CD4-positive, alpha-beta T cell treated with Interleukin-2 at 100 ng/mL for 4 hours (primary cell): ENCODE data around the gene CENPP.

Experiments used
- DNase-seq: peaks from one replicate; pipeline ENCODE4 v3.0.0-alpha.2; 2020; ENCODE audit warnings: low spot score

Gene CENPP

DNA sequence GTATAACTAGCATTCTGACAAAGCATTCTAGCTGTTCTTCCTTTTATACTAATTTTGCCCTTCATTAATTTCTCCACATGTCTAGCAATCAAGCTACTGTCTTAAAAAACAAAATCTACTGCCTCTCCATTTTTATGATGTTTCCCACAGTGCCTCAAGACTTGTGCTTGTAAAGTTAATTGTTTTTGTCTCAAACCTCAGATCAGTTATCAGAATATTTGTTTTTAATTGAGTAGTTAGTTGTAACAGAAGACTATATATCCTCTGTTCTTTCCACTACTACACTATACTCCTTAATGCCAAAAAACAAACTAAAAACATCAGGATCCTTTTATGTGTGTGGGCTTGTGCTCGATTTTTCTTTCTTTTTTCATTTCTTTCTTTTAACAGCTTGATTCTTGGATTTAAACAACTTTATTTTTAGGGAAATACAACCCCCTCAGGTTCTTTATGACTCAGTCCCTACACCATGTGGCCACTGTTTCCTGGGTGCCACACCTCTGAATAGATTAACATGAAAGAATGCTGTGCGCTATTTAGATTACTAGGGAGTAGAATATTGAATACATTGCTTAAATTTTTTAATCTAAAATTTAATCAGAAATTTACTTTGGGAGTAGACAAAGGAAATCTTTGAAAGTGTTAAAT is 155.4 kb downstream of the CENPP start:
- DNase-seq, result no peak

DNA sequence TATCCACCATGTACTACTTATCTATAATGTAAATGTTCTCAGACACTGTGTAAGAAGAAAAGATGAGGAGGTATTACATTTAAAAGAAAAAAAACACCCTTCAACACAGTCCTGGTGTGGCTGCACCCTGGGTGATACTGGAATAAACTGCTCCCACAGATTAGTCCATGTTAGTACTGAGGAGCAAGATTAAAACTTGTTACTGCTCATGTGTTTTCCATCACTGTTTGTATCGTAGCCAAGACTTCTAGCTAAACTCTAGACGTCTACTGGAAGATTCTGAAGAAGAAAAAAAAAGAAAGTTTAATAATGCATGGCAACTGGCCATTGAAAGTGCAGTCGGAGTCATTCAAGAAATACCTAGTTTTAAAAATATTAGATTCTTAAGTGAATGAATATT is 156.6 kb downstream of the CENPP start, which contains the start of gene ASPN:
TSS of gene ASPN (minus strand) at position 178 of the 400 bp plus-strand sequence.
- no peak for DNase-seq

DNA sequence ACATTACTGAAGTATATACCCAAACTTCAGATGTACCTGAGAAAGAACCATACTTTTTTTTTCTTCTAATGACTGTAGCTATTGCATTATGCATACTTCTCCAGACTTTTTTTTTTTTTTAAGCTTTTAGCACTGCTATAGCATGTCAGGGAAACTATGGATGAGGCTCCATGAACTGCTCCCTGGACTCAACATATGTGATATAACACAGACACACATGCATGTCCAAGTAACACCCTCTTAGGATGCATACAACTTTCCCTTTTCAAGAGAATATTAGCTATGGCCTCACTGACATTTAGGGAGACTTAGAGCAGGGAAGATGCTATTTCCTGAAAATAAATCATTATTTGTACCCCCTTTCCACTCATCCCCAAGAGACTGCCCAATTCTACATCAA is 157.1 kb downstream of the CENPP start:
- no peak for DNase-seq

DNA sequence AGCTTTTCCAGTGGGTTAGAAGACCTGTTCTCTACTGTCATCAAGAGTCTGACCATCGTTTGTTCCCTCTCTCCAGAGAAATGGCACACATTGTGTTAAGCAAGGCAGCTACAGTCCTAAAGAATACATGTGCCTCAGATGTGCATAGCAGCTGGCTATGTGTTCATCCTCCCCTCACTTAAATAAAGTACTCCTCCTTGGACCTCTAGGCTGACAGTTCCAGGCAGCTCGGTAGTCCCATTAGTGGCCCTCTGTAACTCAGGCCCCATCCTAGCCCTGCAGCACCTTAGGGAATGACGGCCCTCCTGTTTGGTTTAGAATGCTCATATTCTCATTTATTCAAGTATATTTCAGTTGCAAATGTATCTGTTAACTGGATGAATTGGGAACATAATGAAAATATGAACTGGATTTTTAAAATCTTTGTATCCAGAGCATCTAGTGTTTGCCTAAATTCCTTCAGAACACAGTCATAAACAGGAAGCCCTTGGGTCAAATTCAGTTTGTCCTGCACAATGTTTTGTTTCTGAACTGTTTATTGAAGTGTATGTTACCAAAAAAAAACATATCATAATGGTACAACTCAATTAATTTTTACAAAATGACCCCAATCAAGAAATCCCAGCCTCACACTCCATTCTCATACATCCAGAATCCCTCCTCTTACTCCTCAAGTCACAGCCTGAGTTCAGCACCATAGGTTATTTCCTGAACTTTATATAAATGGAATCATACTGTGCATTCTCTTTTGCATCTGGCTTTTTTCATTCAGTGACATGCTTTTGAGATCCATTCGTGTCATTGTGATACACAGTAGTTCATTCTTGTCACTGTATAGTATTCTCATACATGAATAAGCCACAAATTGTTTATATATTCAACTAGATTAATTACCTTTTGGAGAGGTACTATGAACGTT is 158.1 kb downstream of the CENPP start:
- no peak for DNase-seq

GRCh38 chr9:92484563-92484962 is 158.8 kb downstream of the CENPP start:
- DNase-seq, result no peak

DNA sequence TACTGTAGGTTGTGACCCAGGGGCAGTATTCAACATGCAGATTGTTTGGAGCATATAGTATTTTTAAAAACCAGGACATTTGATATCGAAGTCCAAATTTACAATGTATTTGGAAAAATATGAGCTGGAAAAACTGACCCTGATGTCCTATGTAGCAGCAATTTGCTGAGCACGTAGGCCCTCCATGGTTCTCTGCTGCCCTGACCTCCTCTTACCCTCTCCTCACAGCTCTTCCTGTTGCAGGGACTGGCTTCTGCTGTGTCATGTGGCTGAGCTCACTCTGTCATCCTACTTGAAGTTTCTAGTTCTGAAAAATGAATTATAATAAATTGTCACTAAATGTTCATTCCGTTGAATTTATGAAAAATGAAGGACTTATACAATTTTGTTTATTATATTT is 160.6 kb downstream of the CENPP start:
- DNase-seq, result no peak

DNA sequence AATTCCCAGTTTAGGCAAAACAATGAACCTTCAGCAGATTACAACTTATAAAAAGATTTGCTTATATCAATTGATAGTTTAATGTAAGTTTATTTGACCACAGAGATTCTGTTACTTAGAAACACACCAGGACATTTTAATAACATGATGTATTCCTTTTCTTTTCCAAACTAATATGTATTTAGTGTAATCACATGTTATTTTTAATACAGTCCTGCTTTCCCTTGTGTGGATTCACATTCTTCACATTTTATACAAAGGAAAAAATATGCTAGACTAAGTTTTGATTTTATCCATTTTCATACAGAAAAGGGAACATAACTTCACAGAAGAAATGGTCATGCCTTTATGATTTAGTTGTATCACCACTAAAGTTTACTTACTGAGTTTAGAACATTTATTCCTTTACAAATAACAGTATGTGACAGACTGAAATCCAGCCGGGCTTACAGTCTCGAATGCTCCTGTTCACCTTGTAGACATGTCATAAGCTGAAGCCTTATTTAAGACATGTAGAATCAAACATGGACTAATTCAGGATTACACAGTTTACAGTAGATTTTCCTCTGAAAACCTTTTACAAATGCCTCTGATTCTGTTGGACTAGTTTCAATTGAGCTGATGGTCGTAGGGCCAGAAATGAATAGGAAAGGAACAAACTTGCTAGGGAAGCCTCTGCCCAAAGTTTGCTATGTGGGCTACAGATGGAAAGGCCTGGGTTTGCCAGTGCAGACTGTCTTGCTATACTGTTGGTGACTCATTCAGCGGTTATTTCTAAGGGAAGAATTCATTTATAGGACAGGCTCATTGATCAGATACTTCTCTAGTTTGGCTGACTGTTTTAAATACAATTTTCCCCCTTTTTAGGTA is 163.2 kb downstream of the CENPP start:
- DNase-seq, result no peak

- no peak for DNase-seq
Observed at GRCh38 chr9:92492781-92493401, 167.1 kb downstream of the CENPP start.

DNA sequence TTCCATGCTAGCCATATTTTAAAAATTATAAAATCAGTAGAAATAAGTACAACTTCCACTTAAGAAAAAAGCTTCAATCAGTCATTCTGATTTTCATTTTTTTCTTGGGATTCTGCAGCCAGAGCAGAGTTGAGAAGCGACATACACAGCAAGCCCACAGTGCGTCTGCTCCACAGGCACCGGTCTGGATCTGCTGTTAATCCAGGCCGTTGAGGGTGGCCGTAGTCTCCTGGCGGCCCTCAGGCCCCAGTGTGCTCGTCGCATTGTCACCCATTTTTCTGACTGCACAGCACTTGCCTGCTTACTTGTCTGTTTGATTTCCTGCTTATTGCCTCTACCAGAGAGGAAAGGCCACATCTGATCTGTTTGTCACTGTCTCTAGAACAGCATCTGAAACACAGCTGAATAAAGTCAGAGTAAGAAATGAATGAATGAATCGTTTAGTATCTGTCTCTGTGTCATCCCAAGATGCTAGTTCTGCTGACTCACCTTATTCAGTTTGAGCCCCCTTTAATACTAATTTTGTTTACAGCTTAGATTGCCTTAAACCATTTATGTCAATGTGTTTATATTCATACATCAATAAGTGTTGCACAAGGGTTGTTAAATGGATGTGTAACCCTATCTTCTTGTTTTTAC is 168.1 kb downstream of the CENPP start:
- no peak for DNase-seq

DNA sequence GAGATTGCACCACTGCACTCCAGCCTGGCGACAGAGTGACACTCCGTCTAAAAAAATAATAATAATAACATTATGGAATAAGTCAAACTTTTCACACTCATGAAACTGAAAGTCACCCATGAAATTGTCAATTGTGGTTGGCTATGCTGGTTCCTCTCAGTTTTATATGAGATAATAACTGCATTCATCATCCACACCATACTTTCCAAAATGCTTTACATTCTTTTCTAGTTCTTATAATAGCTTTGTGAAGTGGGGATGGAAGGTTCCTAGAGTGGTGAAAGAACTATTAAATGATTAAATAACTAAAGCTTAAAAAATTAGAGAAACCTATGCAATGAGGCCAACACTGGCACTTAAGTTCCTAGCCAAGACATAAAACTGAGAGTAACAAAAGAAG is 169.1 kb downstream of the CENPP start:
- no peak for DNase-seq

GRCh38 chr9:92496396-92497176 is 170.8 kb downstream of the CENPP start:
- no peak for DNase-seq

DNA sequence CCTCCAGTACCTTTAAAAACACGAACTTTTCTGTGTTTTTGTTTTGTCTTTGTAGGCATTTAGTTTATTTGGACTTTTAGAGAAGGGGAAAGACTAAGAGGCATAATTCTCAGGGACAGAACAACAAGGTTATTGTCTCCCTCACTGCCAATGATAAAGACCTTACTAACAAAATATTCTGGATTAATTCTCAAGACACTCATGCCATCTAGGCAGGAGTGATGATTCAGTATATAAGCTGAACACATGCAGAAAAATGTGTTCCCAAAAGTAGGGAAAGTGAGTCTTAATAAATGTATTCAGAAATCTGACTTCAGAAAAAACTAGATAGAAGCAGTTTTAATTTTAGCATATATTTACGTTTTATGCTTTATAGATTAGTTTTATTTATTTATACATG is 173.9 kb downstream of the CENPP start:
- no peak for DNase-seq

- no peak for DNase-seq
Observed at GRCh38 chr9:92500725-92501124, 175.0 kb downstream of the CENPP start.

DNA sequence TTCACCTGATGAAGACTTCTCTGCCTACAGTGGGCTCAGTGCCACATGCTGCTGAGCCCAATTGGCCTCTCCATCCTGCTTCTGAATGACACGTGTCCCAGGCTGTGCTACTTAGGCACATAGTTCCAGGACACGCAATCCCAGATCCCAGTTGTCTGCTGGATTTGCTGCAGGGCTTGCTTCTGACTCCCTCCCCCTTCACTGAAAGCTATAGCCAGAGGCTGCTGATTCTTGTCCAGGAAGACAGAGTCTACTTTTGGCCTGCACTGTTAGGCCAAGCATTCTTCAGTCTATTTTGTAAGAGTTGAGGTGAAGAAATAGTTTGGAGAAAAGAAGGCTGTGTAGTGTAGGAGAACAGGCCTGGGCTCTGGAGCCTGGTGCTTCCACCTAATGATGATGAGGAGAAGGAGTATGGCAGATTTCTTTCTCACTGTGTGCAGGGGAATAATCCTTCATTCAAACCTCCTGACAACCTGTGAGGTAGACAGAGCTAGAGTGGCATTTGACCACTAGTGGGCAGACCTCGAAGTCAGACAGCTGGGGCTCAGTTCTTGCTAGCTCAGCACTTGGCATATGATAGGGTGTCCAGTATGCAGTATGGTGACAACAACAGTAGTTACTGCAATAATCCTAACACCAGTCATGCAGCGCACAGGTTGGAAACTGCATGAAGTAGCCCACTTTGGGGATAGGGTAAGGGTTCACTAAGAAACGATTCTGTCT is 176.1 kb downstream of the CENPP start:
- no peak for DNase-seq

GRCh38 chr9:92503156-92503555 is 177.4 kb downstream of the CENPP start:
- DNase-seq, result no peak

DNA sequence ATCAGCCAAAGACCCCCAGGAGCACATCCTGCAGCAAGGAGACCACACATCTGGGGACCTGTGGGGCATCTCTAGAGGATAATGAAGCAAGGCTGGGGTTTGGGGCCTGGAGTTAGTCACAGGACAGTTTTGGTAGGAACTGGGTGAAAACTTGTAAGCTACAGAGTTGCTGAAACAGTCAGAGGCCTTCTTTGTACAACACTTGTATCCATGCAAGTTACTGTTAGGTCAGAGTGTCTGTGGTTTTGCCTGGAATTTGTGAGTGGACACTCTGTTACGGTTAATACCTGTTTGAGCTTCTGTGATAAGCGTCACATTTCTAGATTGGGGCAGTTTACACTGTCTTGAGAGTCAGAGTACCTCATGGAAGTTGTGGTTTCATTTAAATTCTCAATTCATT is 179.1 kb downstream of the CENPP start:
- DNase-seq, result no peak

DNA sequence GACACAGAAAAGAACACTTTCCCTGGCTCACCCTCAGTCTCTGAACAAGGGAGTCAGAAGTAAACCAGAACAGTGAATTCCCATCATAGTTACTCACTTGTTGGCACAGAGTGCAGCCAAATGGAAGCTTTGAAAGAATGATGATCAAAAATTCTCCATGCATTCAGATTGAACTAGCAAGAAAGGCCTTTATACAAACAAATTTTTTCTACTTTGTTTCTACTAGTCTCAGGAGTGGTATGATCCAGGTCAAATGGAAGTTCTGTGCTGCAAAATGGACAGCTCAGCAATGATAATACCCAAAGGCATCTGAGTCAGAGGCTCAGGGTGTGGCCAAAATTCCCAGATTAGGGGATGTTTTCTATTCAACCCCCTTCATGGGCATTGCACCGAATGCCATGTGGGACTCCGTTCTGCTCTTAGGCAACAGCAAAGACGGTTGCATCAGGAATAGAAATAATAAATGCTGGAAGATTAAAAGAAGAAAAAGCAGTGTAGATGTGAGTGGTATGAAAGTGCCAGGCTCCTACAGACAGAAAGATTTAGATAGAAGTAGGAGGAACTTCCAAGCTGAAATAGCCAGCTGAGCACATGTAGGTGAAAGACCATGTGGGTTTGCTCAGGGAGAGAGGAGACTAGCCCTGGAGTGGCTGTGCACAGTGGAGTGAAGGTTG is 180.6 kb downstream of the CENPP start:
- DNase-seq, result no peak

GRCh38 chr9:92507005-92507404 is 181.3 kb downstream of the CENPP start:
- DNase-seq, result no peak

- no peak for DNase-seq
Observed at GRCh38 chr9:92507496-92507895, 181.7 kb downstream of the CENPP start.
